Adipose tissue (tissue), 3 donors: Measurements from ENCODE around the gene ROMO1. TPM values are rescaled to one million over a fixed set of nuclear protein-coding genes. Genes with fewer than 3 reads are reported as not detected.
"Not testable (repeated sequence)": the region's sequence is repeated elsewhere in the genome, so short reads cannot be mapped to it uniquely, and the experiment has no call there.

Source experiments
- H3K27ac ChIP-seq: one replicate; pipeline ENCODE4 v1.5.1; 2013; ENCODE audit warnings: low read depth, low read length
- WGBS, 3 donors: extraction: QIAGEN DNeasy Blood & Tissue Kit; methylation state at CpG; one replicate each; pipeline ENCODE4 v1.1.7; 2013; 5-methylcytosine and 5-hydroxymethylcytosine counted together
- polyA plus RNA-seq, 3 donors: library from polyadenylated mRNA; stranded (reverse); fragments of 200-250 nt; gene quantifications; one replicate each; pipeline ENCODE4 v1.2.3, GENCODE V29; 2013
- donor health status: healthy with polysubstance abuse.
- donor health status: Bipolar disorder and iron deficiency.
- donor health status: healthy.

Gene ROMO1
- polyA plus RNA-seq, 3 donors: 211 to 389 (median 355) TPM

- 87 to 97% (median 96%) methylated on average over 12 of the region's 12 CpGs for WGBS, 3 donors
- H3K27ac ChIP-seq: not testable (repeated sequence)
Observed at GRCh38 chr20:35723652-35724320, 24.6 kb downstream of the ROMO1 start.

GRCh38 chr20:35724321-35725230 lies 25.4 kb downstream of the ROMO1 start:
- WGBS, 3 donors: 83 to 88% (median 84%) methylated on average over 13 of the region's 13 CpGs
- H3K27ac ChIP-seq: no peak overlapping the region

GRCh38 chr20:35726842-35727711 lies 27.9 kb downstream of the ROMO1 start:
- WGBS, 3 donors: 87 to 96% (median 93%) methylated on average over 20 of the region's 20 CpGs
- no peak overlapping the region for H3K27ac ChIP-seq

- WGBS, 3 donors: 71 to 87% (median 80%) methylated on average over 7 of the region's 7 CpGs
- no peak overlapping the region for H3K27ac ChIP-seq
Observed at GRCh38 chr20:35729283-35729807, 30.1 kb downstream of the ROMO1 start.

- WGBS, 3 donors: 67 to 78% (median 77%) methylated on average over 2 of the region's 2 CpGs
- H3K27ac ChIP-seq: no peak overlapping the region
Observed at GRCh38 chr20:35729836-35730582, 30.8 kb downstream of the ROMO1 start.

GRCh38 chr20:35730583-35731468 lies 31.6 kb downstream of the ROMO1 start:
- 25 to 56% (median 50%) methylated on average over 4 of the region's 4 CpGs for WGBS, 3 donors
- no peak overlapping the region for H3K27ac ChIP-seq

- no peak overlapping the region for H3K27ac ChIP-seq
- WGBS, 3 donors: 41 to 69% (median 63%) methylated on average over 2 of the region's 2 CpGs
Observed at GRCh38 chr20:35731469-35731788, 32.2 kb downstream of the ROMO1 start.

GRCh38 chr20:35731862-35732643 lies 32.8 kb downstream of the ROMO1 start:
- 87 to 90% (median 87%) methylated on average over 24 of the region's 24 CpGs for WGBS, 3 donors
- no peak overlapping the region for H3K27ac ChIP-seq

GRCh38 chr20:35732644-35732982 lies 33.4 kb downstream of the ROMO1 start:
- 50 to 56% (median 55%) methylated on average over 1 of the region's 1 CpG for WGBS, 3 donors
- no peak overlapping the region for H3K27ac ChIP-seq

GRCh38 chr20:35734374-35734773 lies 35.2 kb downstream of the ROMO1 start:
- no peak overlapping the region for H3K27ac ChIP-seq

- 51 to 74% (median 62%) methylated on average over 4 of the region's 4 CpGs for WGBS, 3 donors
- H3K27ac ChIP-seq: no peak overlapping the region
Observed at GRCh38 chr20:35734777-35735649, 35.8 kb downstream of the ROMO1 start.

- WGBS, 3 donors: 36 to 59% (median 55%) methylated on average over 7 of the region's 7 CpGs
- no peak overlapping the region for H3K27ac ChIP-seq
Observed at GRCh38 chr20:35735826-35736470, 36.7 kb downstream of the ROMO1 start.

GRCh38 chr20:35737865-35738333 lies 38.7 kb downstream of the ROMO1 start:
- no peak overlapping the region for H3K27ac ChIP-seq
- WGBS, 3 donors: 91 to 93% (median 92%) methylated on average over 13 to 15 of the region's 15 CpGs

GRCh38 chr20:35738410-35739179 lies 39.4 kb downstream of the ROMO1 start:
- WGBS, 3 donors: 37 to 60% (median 53%) methylated on average over 4 of the region's 4 CpGs
- no peak overlapping the region for H3K27ac ChIP-seq
